GM23248 (cell line): ENCODE measurements around the gene NAGK. TPM values are rescaled to one million over a fixed set of nuclear protein-coding genes. Genes with fewer than 3 reads are reported as not detected.

Source experiments
- DNase-seq: peaks from one replicate; pipeline ENCODE4 v3.0.0-alpha.2; 2015
- H2AFZ ChIP-seq: fragments of 200-600 bp; sonication (generic); 2 replicates; pipeline ENCODE4 v1.6.1; 2016; ENCODE audit warnings: antibody characterized with exemption
- H3F3A ChIP-seq: fragments of 200-600 bp; sonication (generic); 2 replicates; pipeline ENCODE4 v1.6.1; 2016; ENCODE audit warnings: mild to moderate bottlenecking, antibody characterized with exemption, mixed run types; ENCODE audit not compliant: insufficient read depth
- H3K27ac ChIP-seq: fragments of 200-600 bp; sonication (generic); 2 replicates; pipeline ENCODE4 v1.5.1; 2016; ENCODE audit warnings: mild to moderate bottlenecking
- H3K27me3 ChIP-seq: fragments of 200-600 bp; sonication (generic); replicated peaks from 2 replicates; pipeline ENCODE4 v1.6.1; 2016; ENCODE audit warnings: mild to moderate bottlenecking; ENCODE audit not compliant: insufficient read depth
- H3K36me3 ChIP-seq: fragments of 200-600 bp; sonication (generic); 2 replicates; pipeline ENCODE4 v1.6.1; 2016; ENCODE audit warnings: low read depth, mild to moderate bottlenecking
- H3K4me1 ChIP-seq: fragments of 200-600 bp; sonication (generic); 2 replicates; pipeline ENCODE4 v1.6.1; 2016; ENCODE audit warnings: mild to moderate bottlenecking; ENCODE audit not compliant: insufficient read depth
- H3K4me2 ChIP-seq: fragments of 200-600 bp; sonication (generic); one replicate; pipeline ENCODE4 v1.6.1; 2016; ENCODE audit warnings: mild to moderate bottlenecking; ENCODE audit not compliant: unreplicated experiment
- H3K4me3 ChIP-seq: fragments of 200-600 bp; sonication (generic); 2 replicates; pipeline ENCODE4 v1.5.1; 2016; ENCODE audit warnings: mild to moderate bottlenecking
- H3K79me2 ChIP-seq: fragments of 200-600 bp; sonication (generic); 2 replicates; pipeline ENCODE4 v1.6.1; 2016; ENCODE audit warnings: mild to moderate bottlenecking; ENCODE audit not compliant: insufficient read depth
- H3K9ac ChIP-seq: fragments of 200-600 bp; sonication (generic); 2 replicates; pipeline ENCODE4 v1.6.1; 2016; ENCODE audit warnings: mild to moderate bottlenecking
- H3K9me2 ChIP-seq: fragments of 200-600 bp; sonication (generic); 2 replicates; pipeline ENCODE4 v1.6.1; 2016; ENCODE audit warnings: mixed run types, mild to moderate bottlenecking, moderate library complexity; ENCODE audit not compliant: insufficient read depth
- H3K9me3 ChIP-seq: fragments of 200-600 bp; sonication (generic); one replicate; pipeline ENCODE4 v1.6.1; 2017; ENCODE audit warnings: low read depth
- H4K20me1 ChIP-seq: fragments of 200-600 bp; sonication (generic); 2 replicates; pipeline ENCODE4 v1.6.0; 2016; ENCODE audit not compliant: insufficient read depth
- EZH2 ChIP-seq: fragments of 200-600 bp; sonication (generic); IDR thresholded peaks from 2 replicates; pipeline ENCODE4 v1.6.1; 2018; ENCODE audit warnings: antibody characterized with exemption, mild to moderate bottlenecking; ENCODE audit not compliant: insufficient read depth, poor library complexity, severe bottlenecking
- EZH2phosphoT487 ChIP-seq: fragments of 200-600 bp; sonication (generic); IDR thresholded peaks from 2 replicates; pipeline ENCODE4 v1.6.1; 2018; ENCODE audit warnings: antibody characterized with exemption, moderate library complexity, mild to moderate bottlenecking, low read depth; ENCODE audit not compliant: insufficient read depth
- WGBS, 2 experiments: methylation state at CpG; one replicate each; pipeline ENCODE4 v1.1.6; 2015 to 2017; ENCODE audit warnings: low lambda C conversion rate in 2 of 2, low coverage in 1 of 2; ENCODE audit errors: missing lambda C conversion rate in 2 of 2; 5-methylcytosine and 5-hydroxymethylcytosine counted together
- in situ Hi-C: fragments of 300-500 bp; cut with MboI; formaldehyde crosslinking; loops from 2 replicates; pipeline ENCODE4 v1.15.0; 2020
- polyA plus RNA-seq: library from polyadenylated mRNA; unstranded; fragments of >200 nt; fragmentation: Nextera tagmentation; extraction: Ambion mirVana; gene quantifications from 2 replicates; pipeline ENCODE4 v1.2.1, GENCODE V29; 2016
- total RNA-seq: library from RNA; depleted of rRNA; stranded (reverse); fragments of >200 nt; shearing (Covaris generic); gene quantifications from 2 replicates; pipeline ENCODE4 v1.2.3, GENCODE V29; 2014; rRNA removed

NAGK gene
- total and polyA plus RNA-seq, 2 experiments from 2014 or later, result 86.4 to 136 TPM

GRCh38 chr2:71126957-71127356 is 58.5 kb downstream of the NAGK start:
- in situ Hi-C loops, result no loop called here
- 26 to 29% methylated on average over 3 of the region's 3 CpGs for WGBS, 2 experiments
- DNase-seq, result no peak
- Histone ChIP-seq H3K27ac (no peak overlapping the region), H3K4me1 (peaks cover 22% of the 10 kb centered on the region), H2AFZ (no peak overlapping the region), H3F3A (peaks cover 9% of the 10 kb centered on the region; the same call in 1 of the 2 replicates), H3K36me3 (peaks cover 8% of the 10 kb centered on the region), H3K9me3 (no peaks in the 10 kb centered on the region), H3K4me3 (no peak overlapping the region), H3K9ac (no peak overlapping the region), H3K79me2 (peaks cover 78% of the 10 kb centered on the region), H3K27me3 (no peaks in the 10 kb centered on the region), H4K20me1 (no peaks in the 10 kb centered on the region), H3K4me2 (no peak overlapping the region), H3K9me2 (no peaks in the 10 kb centered on the region)
- no peak for TF ChIP-seq EZH2
- TF ChIP-seq EZH2phosphoT487, result no peak

Other genes with a start within 250 kb of the NAGK start
- not detected in 2 replicates for gene CLEC4F, start 248.0 kb upstream of the NAGK start, total RNA-seq
- not detected in 2 replicates for gene CLEC4F, start 248.0 kb upstream of the NAGK start, polyA plus RNA-seq
- not detected in 2 replicates for gene CD207, start 232.8 kb upstream of the NAGK start, total RNA-seq
- gene CD207, start 232.8 kb upstream of the NAGK start, polyA plus RNA-seq, result not detected in 2 replicates
- 1.1 and 2.0 TPM in 2 replicates for gene VAX2, start 168.1 kb upstream of the NAGK start, total RNA-seq
- 0.85 and 1.5 TPM in 2 replicates for gene VAX2, start 168.1 kb upstream of the NAGK start, polyA plus RNA-seq
- gene ATP6V1B1, start 132.7 kb upstream of the NAGK start, total RNA-seq, result not detected in 2 replicates
- 0.60 TPM in 1 of 2 replicates, not detected in the other for gene ATP6V1B1, start 132.7 kb upstream of the NAGK start, polyA plus RNA-seq
- gene ANKRD53, start 90.0 kb upstream of the NAGK start, total RNA-seq, result not detected in 2 replicates
- gene ANKRD53, start 90.0 kb upstream of the NAGK start, polyA plus RNA-seq, result 0.65 and 1.2 TPM in 2 replicates
- 46.9 and 64.1 TPM in 2 replicates for gene TEX261, start 73.8 kb upstream of the NAGK start, total RNA-seq
- 54.1 and 55.7 TPM in 2 replicates for gene TEX261, start 73.8 kb upstream of the NAGK start, polyA plus RNA-seq
- 16.5 and 21.1 TPM in 2 replicates for gene MCEE, start 61.6 kb downstream of the NAGK start, total RNA-seq
- gene MCEE, start 61.6 kb downstream of the NAGK start, polyA plus RNA-seq, result 30.6 and 33.3 TPM in 2 replicates
- gene MPHOSPH10, start 62.0 kb downstream of the NAGK start, total RNA-seq, result 18.8 and 18.9 TPM in 2 replicates
- 26.4 and 26.6 TPM in 2 replicates for gene MPHOSPH10, start 62.0 kb downstream of the NAGK start, polyA plus RNA-seq
- under 0.01 TPM in 2 replicates for gene PAIP2B, start 158.5 kb downstream of the NAGK start, total RNA-seq
- 0.10 and 0.11 TPM in 2 replicates for gene PAIP2B, start 158.5 kb downstream of the NAGK start, polyA plus RNA-seq